Hepatocyte (in vitro differentiated cells): Measurements from ENCODE around the gene DLX5. TPM values are rescaled to one million over a fixed set of nuclear protein-coding genes. Genes with fewer than 3 reads are reported as not detected.

Experiments
- DNase-seq: peaks from one replicate; pipeline ENCODE4 v3.0.0-alpha.2; 2016; ENCODE audit warnings: low spot score
- H2AFZ ChIP-seq: fragments of 200-600 bp; sonication (generic); 2 replicates; pipeline ENCODE4 v1.6.0; 2016; ENCODE audit warnings: antibody characterized with exemption, mild to moderate bottlenecking
- H3K27ac ChIP-seq: fragments of 200-600 bp; sonication (generic); 2 replicates; pipeline ENCODE4 v1.5.1; 2016; ENCODE audit warnings: mild to moderate bottlenecking
- H3K27me3 ChIP-seq: fragments of 200-600 bp; sonication (generic); 2 replicates; pipeline ENCODE4 v1.6.1; 2016
- H3K36me3 ChIP-seq: fragments of 200-600 bp; sonication (generic); replicated peaks from 2 replicates; pipeline ENCODE4 v1.5.1; 2016; ENCODE audit warnings: low read depth; ENCODE audit not compliant: insufficient read depth
- H3K4me1 ChIP-seq: fragments of 200-600 bp; sonication (generic); 2 replicates; pipeline ENCODE4 v1.5.1; 2016; ENCODE audit warnings: mild to moderate bottlenecking, moderate library complexity; ENCODE audit not compliant: insufficient read depth
- H3K4me2 ChIP-seq: fragments of 200-600 bp; sonication (generic); 2 replicates; pipeline ENCODE4 v1.6.0; 2016
- H3K4me3 ChIP-seq: fragments of 200-600 bp; sonication (generic); 2 replicates; pipeline ENCODE4 v1.5.1; 2016; ENCODE audit warnings: mild to moderate bottlenecking
- H3K79me2 ChIP-seq: fragments of 200-600 bp; sonication (generic); 2 replicates; pipeline ENCODE4 v1.6.0; 2017; ENCODE audit warnings: mild to moderate bottlenecking
- H3K9me2 ChIP-seq: fragments of 200-600 bp; sonication (generic); replicated peaks from 2 replicates; pipeline ENCODE4 v1.6.0; 2017; ENCODE audit warnings: mild to moderate bottlenecking; ENCODE audit not compliant: insufficient read depth
- H3K9me3 ChIP-seq: fragments of 200-600 bp; sonication (generic); 2 replicates; pipeline ENCODE4 v1.5.1; 2016; ENCODE audit warnings: low read depth, mild to moderate bottlenecking
- H4K20me1 ChIP-seq: fragments of 200-600 bp; sonication (generic); 2 replicates; pipeline ENCODE4 v1.6.0; 2016; ENCODE audit warnings: mild to moderate bottlenecking; ENCODE audit not compliant: insufficient read depth, poor library complexity, severe bottlenecking
- CTCF ChIP-seq: fragments of 200-600 bp; sonication (generic); IDR thresholded peaks from 2 replicates; pipeline ENCODE4 v1.5.1; 2016; ENCODE audit warnings: antibody characterized with exemption, mild to moderate bottlenecking; ENCODE audit not compliant: poor library complexity
- EZH2 ChIP-seq: fragments of 200-600 bp; sonication (generic); IDR thresholded peaks from 2 replicates; pipeline ENCODE4 v1.6.1; 2016; ENCODE audit warnings: antibody characterized with exemption, mild to moderate bottlenecking, borderline replicate concordance
- EZH2phosphoT487 ChIP-seq: fragments of 200-600 bp; sonication (generic); IDR thresholded peaks from one replicate; pipeline ENCODE4 v1.6.1; 2018; ENCODE audit warnings: antibody characterized with exemption, mild to moderate bottlenecking, low read depth, moderate library complexity; ENCODE audit not compliant: unreplicated experiment, severe bottlenecking
- WGBS: methylation state at CpG from one replicate; pipeline ENCODE4 v1.1.6; 2016; ENCODE audit warnings: low lambda C conversion rate; ENCODE audit errors: missing lambda C conversion rate; 5-methylcytosine and 5-hydroxymethylcytosine counted together
- polyA plus RNA-seq: library from polyadenylated mRNA; unstranded; fragments of >200 nt; fragmentation: Nextera tagmentation; extraction: Ambion mirVana; gene quantifications from 2 replicates; pipeline ENCODE4 v1.2.1, GENCODE V29; 2016
- total RNA-seq: library from RNA; depleted of rRNA; stranded (reverse); fragments of >200 nt; gene quantifications from 2 replicates; pipeline ENCODE4 v1.2.3, GENCODE V29; 2014

DLX5 gene
- total and polyA plus RNA-seq, 2 experiments from 2014 or later: 5.0 to 22.1 TPM

GRCh38 chr7:97003262-97004246 is 21.1 kb downstream of the DLX5 start:
- peaks cover 8% of the 10 kb centered on the region for H3K4me1 ChIP-seq
- H3K4me2 ChIP-seq: peak overlapping the region; percentile 85
- H3K9me3 ChIP-seq: no peaks in the 10 kb centered on the region
- H3K79me2 ChIP-seq: peaks cover 7% of the 10 kb centered on the region
- no peak for TF ChIP-seq CTCF
- TF ChIP-seq EZH2phosphoT487: peak; percentile 80
- peak; percentile 87 for TF ChIP-seq EZH2
- 8% methylated on average over 49 of the region's 49 CpGs for WGBS
- no peaks in the 10 kb centered on the region for H4K20me1 ChIP-seq
- H2AFZ ChIP-seq: peak overlapping the region; percentile 38
- no peaks in the 10 kb centered on the region for H3K36me3 ChIP-seq
- peaks cover 91% of the 10 kb centered on the region for H3K27me3 ChIP-seq
- H3K4me3 ChIP-seq: no peak overlapping the region
- H3K27ac ChIP-seq: peak overlapping the region; percentile 40
- no peak for DNase-seq
- H3K9me2 ChIP-seq: no peaks in the 10 kb centered on the region

- Histone ChIP-seq H3K4me3 (no peak overlapping the region), H3K27ac (peak overlapping the region; percentile 40), H4K20me1 (no peaks in the 10 kb centered on the region), H3K27me3 (peaks cover 91% of the 10 kb centered on the region), H3K9me2 (no peaks in the 10 kb centered on the region), H3K4me1 (peaks cover 8% of the 10 kb centered on the region), H3K4me2 (peak overlapping the region; percentile 85), H3K79me2 (no peaks in the 10 kb centered on the region), H3K9me3 (no peaks in the 10 kb centered on the region), H3K36me3 (no peaks in the 10 kb centered on the region), H2AFZ (no peak overlapping the region)
- 19% methylated on average over 20 of the region's 22 CpGs for WGBS
- TF ChIP-seq CTCF (no peak), EZH2phosphoT487 (no peak), EZH2 (no peak)
- no peak for DNase-seq
Observed at GRCh38 chr7:97002555-97003261, 21.9 kb downstream of the DLX5 start.

- Histone ChIP-seq H3K4me2 (no peak overlapping the region), H4K20me1 (no peaks in the 10 kb centered on the region), H3K27me3 (peaks cover 91% of the 10 kb centered on the region), H3K4me3 (no peak overlapping the region), H3K4me1 (peaks cover 8% of the 10 kb centered on the region), H3K27ac (no peak overlapping the region), H3K9me3 (no peaks in the 10 kb centered on the region), H3K79me2 (no peaks in the 10 kb centered on the region), H3K36me3 (no peaks in the 10 kb centered on the region), H3K9me2 (no peaks in the 10 kb centered on the region), H2AFZ (no peak overlapping the region)
- WGBS: 34% methylated on average over 39 of the region's 39 CpGs
- no peak for DNase-seq
- TF ChIP-seq EZH2 (no peak), EZH2phosphoT487 (no peak), CTCF (no peak)
Observed at GRCh38 chr7:97001656-97002554, 22.7 kb downstream of the DLX5 start.
